ENCODE data around the gene FOXN3.

DNA sequence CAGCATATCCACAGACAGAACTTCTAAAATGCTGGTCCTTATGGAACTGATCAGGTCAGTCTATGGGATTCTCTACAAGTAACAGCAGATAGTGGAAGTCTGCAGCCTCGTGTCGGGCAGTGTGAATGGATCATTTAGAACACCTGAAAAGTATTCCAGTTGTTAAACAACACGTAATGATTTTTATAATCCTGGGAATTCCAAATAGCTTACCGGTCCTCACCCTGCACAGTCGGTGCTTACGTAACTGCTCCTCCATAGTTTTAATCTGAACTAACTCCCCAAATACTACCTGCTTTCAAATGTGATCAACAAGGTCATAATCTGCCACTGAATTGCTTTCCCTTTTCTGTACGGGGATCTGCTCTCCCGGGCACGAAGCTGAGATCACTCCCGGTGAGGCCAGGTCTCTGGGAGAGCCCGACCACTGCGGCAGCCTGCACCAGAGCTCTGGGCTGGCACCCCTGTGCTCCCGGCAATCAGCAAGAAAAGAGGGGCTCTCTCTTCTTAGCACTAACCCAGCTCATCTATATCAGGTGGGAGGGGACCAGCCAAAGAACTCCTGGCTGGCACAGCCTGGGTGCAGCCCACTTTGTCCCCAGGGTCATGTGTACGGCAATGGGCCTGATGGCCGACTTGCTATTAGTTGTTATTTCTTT lies 157.0 kb downstream of the FOXN3 start:
- TF ChIP-seq, protein P1, sequence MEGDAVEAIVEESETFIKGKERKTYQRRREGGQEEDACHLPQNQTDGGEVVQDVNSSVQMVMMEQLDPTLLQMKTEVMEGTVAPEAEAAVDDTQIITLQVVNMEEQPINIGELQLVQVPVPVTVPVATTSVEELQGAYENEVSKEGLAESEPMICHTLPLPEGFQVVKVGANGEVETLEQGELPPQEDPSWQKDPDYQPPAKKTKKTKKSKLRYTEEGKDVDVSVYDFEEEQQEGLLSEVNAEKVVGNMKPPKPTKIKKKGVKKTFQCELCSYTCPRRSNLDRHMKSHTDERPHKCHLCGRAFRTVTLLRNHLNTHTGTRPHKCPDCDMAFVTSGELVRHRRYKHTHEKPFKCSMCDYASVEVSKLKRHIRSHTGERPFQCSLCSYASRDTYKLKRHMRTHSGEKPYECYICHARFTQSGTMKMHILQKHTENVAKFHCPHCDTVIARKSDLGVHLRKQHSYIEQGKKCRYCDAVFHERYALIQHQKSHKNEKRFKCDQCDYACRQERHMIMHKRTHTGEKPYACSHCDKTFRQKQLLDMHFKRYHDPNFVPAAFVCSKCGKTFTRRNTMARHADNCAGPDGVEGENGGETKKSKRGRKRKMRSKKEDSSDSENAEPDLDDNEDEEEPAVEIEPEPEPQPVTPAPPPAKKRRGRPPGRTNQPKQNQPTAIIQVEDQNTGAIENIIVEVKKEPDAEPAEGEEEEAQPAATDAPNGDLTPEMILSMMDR (IDR thresholded peaks at IDR 0.05) = no peak
- TF ChIP-seq POLR2A (IDR thresholded peaks at IDR 0.05) = no peak
- no peak for TF ChIP-seq EP300 (IDR thresholded peaks at IDR 0.05)
